ENCODE measurements around the gene CCL25.
"Not testable (repeated sequence)": the region's sequence is repeated elsewhere in the genome, so short reads cannot be mapped to it uniquely, and the experiment has no call there.

Gene CCL25, protein sequence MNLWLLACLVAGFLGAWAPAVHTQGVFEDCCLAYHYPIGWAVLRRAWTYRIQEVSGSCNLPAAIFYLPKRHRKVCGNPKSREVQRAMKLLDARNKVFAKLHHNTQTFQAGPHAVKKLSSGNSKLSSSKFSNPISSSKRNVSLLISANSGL

GRCh38 chr19:8052464-8052859, at the start of gene CCL25:
TSS of gene CCL25 (plus strand) at chr19:8052760. CDS start at chr19:8053050, 290 bp downstream.
- DNase-seq: no peak

DNA sequence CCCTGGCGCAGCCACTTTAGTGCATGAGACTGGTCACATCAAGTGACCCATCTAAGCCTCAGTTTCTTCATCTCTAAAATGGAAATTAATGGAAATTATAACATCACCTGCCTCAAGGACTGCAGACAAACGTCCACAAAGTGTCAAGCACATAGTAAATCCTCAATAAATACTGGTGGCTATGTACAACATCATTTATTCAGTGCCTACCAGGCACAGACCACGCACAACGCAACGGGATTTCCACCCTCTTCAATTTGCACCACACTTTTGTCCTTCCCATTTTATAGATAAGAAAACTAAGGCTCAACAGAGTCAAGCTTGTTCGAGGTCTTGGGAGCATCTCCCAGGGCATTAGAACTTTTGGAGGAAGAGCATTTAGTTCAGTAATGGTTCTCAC, 48.6 kb upstream of the CCL25 start:
- no peak for DNase-seq

GRCh38 chr19:8004723-8005513, 47.6 kb upstream of the CCL25 start:
- DNase-seq: no peak

- DNase-seq: peak; percentile 42
These were observed 46.9 kb upstream of the CCL25 start, which contains the start of gene ELAVL1 for GRCh38 chr19:8005534-8006256. TSS of gene ELAVL1 (minus strand) at chr19:8005641. CDS start at chr19:7991815, 13,826 bp downstream.

- DNase-seq: no peak
These were observed 34.8 kb upstream of the CCL25 start for GRCh38 chr19:8017808-8018207.

GRCh38 chr19:8020681-8021080, 31.9 kb upstream of the CCL25 start:
- DNase-seq: no peak

GRCh38 chr19:8021374-8021773, 31.2 kb upstream of the CCL25 start:
- no peak for DNase-seq

- no peak for DNase-seq
These were observed 30.3 kb upstream of the CCL25 start for GRCh38 chr19:8022275-8022674.

- no peak for DNase-seq
These were observed 29.2 kb upstream of the CCL25 start for GRCh38 chr19:8023371-8023770.

DNA sequence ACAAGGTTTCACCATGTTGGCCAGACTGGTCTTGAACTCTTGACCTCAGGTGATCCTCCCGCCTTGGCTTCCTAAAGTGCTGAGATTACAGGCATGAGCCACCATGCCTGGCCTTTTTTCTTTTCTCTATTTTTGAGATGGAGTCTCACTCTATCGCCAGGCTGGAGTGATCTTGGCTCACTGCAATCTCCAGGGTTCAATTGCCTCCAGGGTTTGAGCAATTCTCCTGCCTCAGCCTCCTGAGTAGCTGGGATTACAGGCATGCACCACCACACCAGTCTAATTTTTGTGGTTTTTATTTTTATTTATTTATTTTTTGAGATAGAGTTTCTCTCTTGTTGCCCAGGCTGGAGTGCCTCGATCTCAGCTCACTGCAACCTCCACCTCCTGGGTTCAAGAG, 28.3 kb upstream of the CCL25 start:
- not testable (repeated sequence) for DNase-seq

DNA sequence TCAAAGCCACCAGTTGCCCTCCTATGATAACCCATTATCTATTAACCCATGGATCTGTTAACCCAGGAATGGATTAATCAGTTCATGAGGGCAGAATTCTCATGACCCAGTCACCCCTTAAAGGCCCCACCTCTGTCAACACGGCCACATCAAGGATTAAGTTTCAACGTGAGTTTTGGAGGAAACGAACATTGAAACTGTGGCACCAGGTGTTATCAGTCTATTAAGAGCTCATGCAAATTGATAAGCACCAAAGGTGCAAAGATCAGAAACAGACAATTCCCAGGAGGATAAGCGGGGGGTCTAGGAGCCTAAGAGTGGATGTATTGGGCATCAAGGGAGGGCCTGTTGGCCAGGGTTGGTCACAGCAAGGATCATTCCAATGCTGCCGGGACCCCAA, 27.2 kb upstream of the CCL25 start:
- peak; percentile 15 for DNase-seq

DNA sequence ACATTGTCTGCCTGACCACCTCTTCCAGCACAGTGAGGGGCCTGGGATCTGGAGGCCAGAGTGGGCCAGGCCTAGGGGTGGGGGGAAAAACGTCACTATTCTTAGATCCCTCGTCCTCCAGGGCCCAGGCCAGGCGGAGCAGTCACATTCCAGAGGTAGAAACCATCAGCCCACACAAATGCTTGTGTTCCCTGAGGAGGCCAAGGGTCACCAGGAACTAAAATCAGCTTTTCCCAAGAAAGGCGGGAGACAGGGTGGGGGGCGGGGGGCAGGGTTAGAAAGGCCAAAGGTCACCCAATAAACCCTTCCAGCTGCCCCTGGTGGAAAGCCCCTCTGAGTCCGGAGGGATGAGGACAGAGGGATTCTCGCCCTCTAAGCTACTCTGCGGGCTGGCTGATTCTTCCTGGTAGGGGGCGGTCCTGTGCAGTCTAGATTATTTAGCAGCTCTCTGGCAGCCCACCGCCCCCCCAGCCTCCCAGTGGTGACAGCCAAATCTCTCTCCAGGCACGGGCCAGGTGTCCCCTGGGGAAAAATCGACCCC, 23.5 kb upstream of the CCL25 start:
- no peak for DNase-seq

DNA sequence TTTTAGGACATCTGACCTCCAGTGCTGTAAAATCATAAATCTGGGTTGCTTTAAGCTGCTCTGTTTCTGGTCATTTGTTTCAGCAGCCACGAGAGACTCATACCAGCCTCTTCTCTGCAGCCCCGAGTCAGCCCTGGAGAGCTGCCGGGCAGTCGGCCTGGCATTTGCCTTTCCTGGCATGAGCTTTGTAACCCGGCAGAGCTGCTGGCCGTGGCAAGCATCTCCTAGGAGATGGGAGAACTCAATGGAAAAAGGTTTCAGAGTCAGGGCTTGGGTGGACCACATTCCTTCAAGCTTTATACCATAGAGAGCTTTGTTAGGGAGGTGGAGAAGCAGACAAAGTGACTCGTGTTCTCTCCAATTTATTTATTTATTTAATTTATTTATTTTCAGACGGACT, 21.6 kb upstream of the CCL25 start:
- DNase-seq: no peak

DNA sequence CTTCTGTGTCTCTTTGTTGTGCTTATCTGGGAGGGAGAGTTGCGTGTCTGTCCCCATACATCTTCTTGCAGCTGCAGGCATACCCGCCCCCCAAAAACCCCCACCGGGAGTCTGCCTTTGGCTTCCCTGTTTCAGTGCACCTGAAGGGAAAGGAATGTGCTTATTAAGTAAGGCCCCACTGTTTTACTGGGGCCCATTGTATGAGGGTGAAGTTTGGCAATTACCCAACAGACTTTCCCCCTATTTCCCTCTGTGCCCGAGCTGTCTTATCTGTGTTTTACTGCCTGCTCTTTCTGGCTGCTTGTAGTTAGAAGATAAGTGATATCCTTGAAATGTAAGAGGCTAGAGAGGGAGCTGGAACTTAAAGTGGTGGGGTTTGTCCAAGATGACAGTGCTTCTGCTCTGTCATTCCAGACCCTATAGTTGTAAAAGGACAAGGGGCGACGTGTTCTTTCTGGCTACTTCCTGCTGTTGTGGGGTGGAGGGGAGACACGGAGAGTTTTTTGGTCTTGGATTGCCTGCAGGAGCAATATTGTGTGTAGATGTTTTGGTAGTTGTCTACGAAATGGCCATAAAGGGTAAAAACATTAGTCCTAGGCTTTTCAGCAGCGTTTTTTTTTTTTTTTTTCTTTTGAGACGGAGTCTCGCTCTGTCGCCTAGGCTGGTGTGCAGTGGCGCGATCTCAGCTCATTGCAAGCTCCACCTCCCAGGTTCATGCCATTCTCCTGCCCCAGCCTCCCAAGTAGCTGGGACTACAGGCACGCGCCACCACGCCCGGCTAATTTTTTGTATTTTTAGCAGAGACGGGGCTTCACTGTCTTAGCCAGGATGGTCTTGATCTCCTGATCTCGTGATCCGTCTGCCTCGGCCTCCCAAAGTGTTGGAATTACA, 19.0 kb upstream of the CCL25 start:
- DNase-seq: not testable (repeated sequence)

- no peak for DNase-seq
These were observed 18.4 kb upstream of the CCL25 start for GRCh38 chr19:8034178-8034525.

DNA sequence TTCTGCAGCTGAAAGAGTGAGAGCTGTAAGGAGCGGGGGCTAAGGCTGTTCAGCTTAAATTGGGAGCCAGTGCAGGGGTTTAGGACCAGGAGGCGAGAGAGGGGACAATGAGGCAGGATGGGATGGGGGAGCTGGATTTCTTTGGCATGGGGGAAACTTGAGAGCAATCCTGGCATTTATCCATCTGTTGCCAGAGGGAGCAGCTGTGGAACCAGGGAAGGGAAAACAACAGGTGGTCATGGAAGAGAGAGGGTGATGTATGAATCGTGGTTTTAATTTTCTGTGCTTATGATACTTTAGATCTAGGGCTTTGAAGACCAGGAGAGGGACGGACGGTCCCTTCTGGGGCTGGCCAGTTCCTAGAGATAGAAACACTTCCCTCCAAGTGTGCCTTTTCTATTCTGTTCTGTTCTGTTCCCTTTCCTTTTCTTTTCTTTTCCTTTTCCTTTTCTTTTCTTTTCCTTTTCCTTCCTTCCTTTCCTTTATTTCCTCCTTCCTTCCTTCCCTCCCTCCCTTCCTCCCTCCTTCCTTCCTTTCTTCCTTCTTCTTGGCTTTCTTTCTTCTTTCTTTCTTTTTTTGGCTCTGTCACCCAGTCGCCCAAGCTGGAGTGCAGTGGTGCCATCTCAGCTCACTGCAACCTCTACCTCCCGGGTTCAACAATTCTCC, 16.0 kb upstream of the CCL25 start:
- no peak for DNase-seq

DNA sequence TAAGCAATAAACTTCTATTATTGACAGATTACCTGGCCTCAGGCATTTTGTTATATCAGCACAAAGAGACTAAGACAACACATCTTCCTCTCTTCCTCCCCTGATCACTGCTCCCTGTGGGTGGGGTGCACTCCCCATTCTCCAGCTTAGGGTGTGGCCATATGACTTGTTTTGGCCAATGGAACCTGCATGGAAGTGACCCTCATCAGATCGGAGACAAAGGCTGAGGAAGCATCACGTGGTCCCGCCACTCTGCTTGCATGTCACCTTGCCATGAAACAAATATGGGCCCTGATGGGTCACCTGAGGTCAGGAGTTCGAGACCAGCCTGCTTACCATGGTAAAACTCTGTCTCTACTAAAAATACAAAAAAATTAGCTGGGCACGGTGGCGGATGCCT, 13.7 kb upstream of the CCL25 start:
- no peak for DNase-seq

GRCh38 chr19:8039231-8039630, 13.3 kb upstream of the CCL25 start:
- DNase-seq: no peak

DNA sequence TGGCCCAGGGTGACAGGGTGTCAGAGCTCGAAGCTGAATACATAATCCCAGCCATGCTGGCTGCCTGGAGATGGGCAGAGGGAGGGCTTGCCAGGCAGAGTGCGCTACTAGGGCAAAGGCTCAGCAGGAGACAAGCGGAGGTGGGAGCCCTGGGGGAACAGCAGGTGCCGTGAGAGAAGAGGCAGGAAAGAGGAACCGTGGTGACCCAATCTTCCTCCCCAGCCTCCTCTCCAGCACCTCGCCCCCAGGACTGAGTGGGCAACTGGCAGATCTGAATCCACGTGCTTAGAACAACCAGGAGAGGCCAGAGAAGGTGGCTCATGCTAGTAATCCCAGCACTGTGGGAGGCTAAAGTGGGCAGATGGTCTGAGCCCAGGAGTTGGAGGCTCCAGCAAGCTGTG, 11.0 kb upstream of the CCL25 start:
- DNase-seq: no peak

DNA sequence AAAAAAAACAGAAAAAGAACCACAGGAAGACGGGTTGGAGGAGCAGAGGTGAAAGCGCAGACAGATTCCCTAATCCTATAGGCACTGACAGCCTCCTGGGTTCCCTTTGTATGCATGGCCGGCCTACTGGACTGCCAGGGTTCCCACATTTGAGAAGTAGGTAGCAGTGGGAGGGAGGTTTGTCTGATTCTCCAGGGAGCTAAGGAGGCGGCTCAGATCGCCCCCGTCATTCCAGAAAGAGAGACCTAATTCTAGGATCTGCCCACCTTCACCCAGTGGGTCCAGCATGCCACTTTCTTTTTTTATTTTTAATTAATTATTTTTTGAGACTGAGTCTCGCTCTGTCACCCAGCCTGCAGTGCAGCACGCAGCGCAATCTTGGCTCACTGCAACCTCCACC, 9.7 kb upstream of the CCL25 start:
- no peak for DNase-seq

- no peak for DNase-seq
These were observed 8.5 kb upstream of the CCL25 start for GRCh38 chr19:8044018-8044417.

GRCh38 chr19:8045872-8046568, 6.5 kb upstream of the CCL25 start:
- no peak for DNase-seq
